ENCODE data around the gene PIMREG. TPM values are rescaled to one million over a fixed set of nuclear protein-coding genes. Genes with fewer than 3 reads are reported as not detected.

The PIMREG gene
- total and polyA plus RNA-seq, 2 experiments from 2014 or later = 24.4 to 28.7 TPM

GRCh38 chr17:6408735-6409134, 35.5 kb upstream of the PIMREG start:
- Histone ChIP-seq H3K27me3 (replicated peaks; ENCODE audit: insufficient read depth) (peaks cover 23% of the 10 kb centered on the region), H2AFZ (no peak overlapping the region), H3K27ac (no peak overlapping the region), H3K9me3 (ENCODE audit: low read depth) (no peaks in the 10 kb centered on the region), H3K79me2 (ENCODE audit: insufficient read depth) (no peaks in the 10 kb centered on the region), H3K4me3 (no peak overlapping the region), H3K4me1 (ENCODE audit: insufficient read depth) (no peaks in the 10 kb centered on the region), H3K9me2 (ENCODE audit: insufficient read depth) (no peaks in the 10 kb centered on the region), H3F3A (ENCODE audit: insufficient read depth) (no peaks in the 10 kb centered on the region), H3K36me3 (ENCODE audit: low read depth) (no peaks in the 10 kb centered on the region), H4K20me1 (ENCODE audit: insufficient read depth) (no peaks in the 10 kb centered on the region), H3K9ac (no peak overlapping the region), H3K4me2 (ENCODE audit: unreplicated experiment) (no peak overlapping the region)
- in situ Hi-C loops (cut with MboI) = loop anchor here (25.0 kb wide), 1 partner anchor 696 kb away; no protein-coding TSS in a partner anchor
- TF ChIP-seq EZH2phosphoT487 (IDR thresholded peaks at IDR 0.05; ENCODE audit: insufficient read depth, low read depth) (no peak), EZH2 (IDR thresholded peaks at IDR 0.05; ENCODE audit: insufficient read depth, poor library complexity, severe bottlenecking) (no peak)
- no peak for DNase-seq
- 48 to 53% methylated on average over 10 of the region's 10 CpGs for WGBS, 2 experiments (ENCODE audit: low coverage in 1 of 2, low lambda C conversion rate in 2 of 2, missing lambda C conversion rate in 2 of 2)

GRCh38 chr17:6413065-6413464, 31.2 kb upstream of the PIMREG start:
- peaks cover 12% of the 10 kb centered on the region; the same call in 1 of the 2 replicates for H3K27me3 ChIP-seq (replicated peaks; ENCODE audit: insufficient read depth)
- H2AFZ ChIP-seq = no peak overlapping the region
- H3K79me2 ChIP-seq (ENCODE audit: insufficient read depth) = no peaks in the 10 kb centered on the region
- TF ChIP-seq EZH2 (IDR thresholded peaks at IDR 0.05; ENCODE audit: insufficient read depth, poor library complexity, severe bottlenecking) (no peak), EZH2phosphoT487 (IDR thresholded peaks at IDR 0.05; ENCODE audit: insufficient read depth, low read depth) (no peak)
- DNase-seq = peak; percentile 52
- H3K9ac ChIP-seq = no peak overlapping the region
- no peaks in the 10 kb centered on the region for H3K36me3 ChIP-seq (ENCODE audit: low read depth)
- H3K9me2 ChIP-seq (ENCODE audit: insufficient read depth) = no peaks in the 10 kb centered on the region
- WGBS, 2 experiments (ENCODE audit: low coverage in 1 of 2, low lambda C conversion rate in 2 of 2, missing lambda C conversion rate in 2 of 2) = 52 to 64% methylated on average over 1 of the region's 1 CpG
- H3K4me1 ChIP-seq (ENCODE audit: insufficient read depth) = no peaks in the 10 kb centered on the region
- H3K9me3 ChIP-seq (ENCODE audit: low read depth) = no peaks in the 10 kb centered on the region
- H3F3A ChIP-seq (ENCODE audit: insufficient read depth) = no peaks in the 10 kb centered on the region
- H3K4me3 ChIP-seq = no peak overlapping the region
- H3K27ac ChIP-seq = no peak overlapping the region
- in situ Hi-C loops (cut with MboI) = loop anchor here (25.0 kb wide), 1 partner anchor 701 kb away; no protein-coding TSS in a partner anchor
- H4K20me1 ChIP-seq (ENCODE audit: insufficient read depth) = no peaks in the 10 kb centered on the region
- no peak overlapping the region for H3K4me2 ChIP-seq (ENCODE audit: unreplicated experiment)

GRCh38 chr17:6415616-6416015, 28.6 kb upstream of the PIMREG start:
- in situ Hi-C loops (cut with MboI) = loop anchor here (25.0 kb wide), 1 partner anchor 703 kb away; no protein-coding TSS in a partner anchor
- DNase-seq = no peak
- WGBS, 2 experiments (ENCODE audit: low coverage in 1 of 2, low lambda C conversion rate in 2 of 2, missing lambda C conversion rate in 2 of 2) = 48 to 49% methylated on average over 8 of the region's 8 CpGs
- Histone ChIP-seq H4K20me1 (ENCODE audit: insufficient read depth) (no peaks in the 10 kb centered on the region), H3K79me2 (ENCODE audit: insufficient read depth) (no peaks in the 10 kb centered on the region), H3F3A (ENCODE audit: insufficient read depth) (no peaks in the 10 kb centered on the region), H3K27me3 (replicated peaks; ENCODE audit: insufficient read depth) (peaks cover 4% of the 10 kb centered on the region; the same call in 1 of the 2 replicates), H3K9me3 (ENCODE audit: low read depth) (no peaks in the 10 kb centered on the region), H3K4me1 (ENCODE audit: insufficient read depth) (no peaks in the 10 kb centered on the region), H3K36me3 (ENCODE audit: low read depth) (no peaks in the 10 kb centered on the region), H2AFZ (no peak overlapping the region), H3K9me2 (ENCODE audit: insufficient read depth) (no peaks in the 10 kb centered on the region), H3K27ac (no peak overlapping the region), H3K4me2 (ENCODE audit: unreplicated experiment) (no peak overlapping the region), H3K9ac (no peak overlapping the region), H3K4me3 (no peak overlapping the region)
- no peak for TF ChIP-seq EZH2phosphoT487 (IDR thresholded peaks at IDR 0.05; ENCODE audit: insufficient read depth, low read depth)
- TF ChIP-seq EZH2 (IDR thresholded peaks at IDR 0.05; ENCODE audit: insufficient read depth, poor library complexity, severe bottlenecking) = no peak

- in situ Hi-C loops (cut with MboI) = loop anchor here (25.0 kb wide), 1 partner anchor 708 kb away; no protein-coding TSS in a partner anchor
- peak; percentile 46 for DNase-seq
- 4 to 7% methylated on average over 12 to 13 of the region's 13 CpGs for WGBS, 2 experiments (ENCODE audit: low coverage in 1 of 2, low lambda C conversion rate in 2 of 2, missing lambda C conversion rate in 2 of 2)
- no peaks in the 10 kb centered on the region for H3K9me2 ChIP-seq (ENCODE audit: insufficient read depth)
- no peak overlapping the region for H3K4me3 ChIP-seq
- no peak overlapping the region for H3K4me2 ChIP-seq (ENCODE audit: unreplicated experiment)
- no peak overlapping the region for H2AFZ ChIP-seq
- no peak overlapping the region for H3K9ac ChIP-seq
- H3K9me3 ChIP-seq (ENCODE audit: low read depth) = no peaks in the 10 kb centered on the region
- no peak overlapping the region for H3K27ac ChIP-seq
- H4K20me1 ChIP-seq (ENCODE audit: insufficient read depth) = no peaks in the 10 kb centered on the region
- H3K4me1 ChIP-seq (ENCODE audit: insufficient read depth) = no peaks in the 10 kb centered on the region
- H3K36me3 ChIP-seq (ENCODE audit: low read depth) = no peaks in the 10 kb centered on the region
- TF ChIP-seq EZH2phosphoT487 (IDR thresholded peaks at IDR 0.05; ENCODE audit: insufficient read depth, low read depth) = no peak
- no peak for TF ChIP-seq EZH2 (IDR thresholded peaks at IDR 0.05; ENCODE audit: insufficient read depth, poor library complexity, severe bottlenecking)
- no peaks in the 10 kb centered on the region for H3K79me2 ChIP-seq (ENCODE audit: insufficient read depth)
- no peaks in the 10 kb centered on the region for H3F3A ChIP-seq (ENCODE audit: insufficient read depth)
- 0 out of 2 replicates have a peak, but pooled peaks cover 3% of the 10 kb centered on the region for H3K27me3 ChIP-seq (replicated peaks; ENCODE audit: insufficient read depth)
Observed at GRCh38 chr17:6420173-6420641, 24.0 kb upstream of the PIMREG start.
